GM19025 (cell line): Measurements from ENCODE around the gene PCK2.

Experiments
- ATAC-seq: cut with Tn5 transposase; IDR thresholded peaks from one replicate; pipeline ENCODE4 v1.9.1; 2021; ENCODE audit warnings: mild to moderate bottlenecking, low read depth, moderate library complexity; ENCODE audit not compliant: unreplicated experiment

Gene PCK2

DNA sequence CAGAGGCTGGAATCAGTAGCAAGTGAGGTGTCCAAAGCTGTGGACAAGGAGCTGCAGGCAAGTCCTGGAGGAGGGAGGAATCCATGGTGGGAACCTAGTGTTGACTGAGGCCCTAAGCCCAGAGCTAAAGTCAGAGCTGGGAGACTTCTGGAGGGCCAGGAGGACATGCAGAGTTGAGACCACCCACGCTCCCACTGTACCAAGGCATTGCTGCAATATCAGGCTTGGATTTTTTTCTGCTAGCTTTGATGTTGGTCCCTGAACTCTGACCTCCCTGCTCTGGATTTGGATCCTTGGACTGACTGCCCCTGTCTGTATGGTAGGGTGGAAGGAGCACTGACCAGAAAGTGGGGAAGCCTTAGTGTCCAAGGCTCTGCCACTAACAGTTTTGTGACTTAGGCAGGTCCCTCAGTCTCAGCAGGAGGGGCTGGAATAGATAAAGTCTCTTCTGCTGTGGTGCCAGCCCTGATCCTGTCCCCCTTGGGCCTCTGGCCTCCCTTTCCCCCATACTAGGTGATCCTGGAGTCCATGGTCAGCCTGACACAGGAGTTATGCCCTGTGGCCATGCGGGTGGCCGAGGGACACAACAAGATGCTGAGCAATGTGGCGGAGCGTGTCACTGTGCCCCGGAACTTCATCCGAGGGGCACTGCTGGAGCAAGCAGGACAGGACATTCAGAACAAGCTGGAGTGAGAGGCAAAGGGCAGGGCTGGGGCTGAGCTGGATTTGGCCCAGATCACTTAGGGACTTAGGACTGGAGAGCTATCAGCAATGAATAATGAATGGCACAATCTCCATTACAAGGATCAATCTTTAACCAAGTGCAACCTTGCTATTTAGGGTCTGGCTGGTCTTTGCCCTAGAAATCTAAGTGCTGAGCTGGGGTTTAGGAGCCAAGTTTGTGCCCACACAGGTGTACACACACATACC, 32.9 kb upstream of the PCK2 start:
- ATAC-seq: no peak

DNA sequence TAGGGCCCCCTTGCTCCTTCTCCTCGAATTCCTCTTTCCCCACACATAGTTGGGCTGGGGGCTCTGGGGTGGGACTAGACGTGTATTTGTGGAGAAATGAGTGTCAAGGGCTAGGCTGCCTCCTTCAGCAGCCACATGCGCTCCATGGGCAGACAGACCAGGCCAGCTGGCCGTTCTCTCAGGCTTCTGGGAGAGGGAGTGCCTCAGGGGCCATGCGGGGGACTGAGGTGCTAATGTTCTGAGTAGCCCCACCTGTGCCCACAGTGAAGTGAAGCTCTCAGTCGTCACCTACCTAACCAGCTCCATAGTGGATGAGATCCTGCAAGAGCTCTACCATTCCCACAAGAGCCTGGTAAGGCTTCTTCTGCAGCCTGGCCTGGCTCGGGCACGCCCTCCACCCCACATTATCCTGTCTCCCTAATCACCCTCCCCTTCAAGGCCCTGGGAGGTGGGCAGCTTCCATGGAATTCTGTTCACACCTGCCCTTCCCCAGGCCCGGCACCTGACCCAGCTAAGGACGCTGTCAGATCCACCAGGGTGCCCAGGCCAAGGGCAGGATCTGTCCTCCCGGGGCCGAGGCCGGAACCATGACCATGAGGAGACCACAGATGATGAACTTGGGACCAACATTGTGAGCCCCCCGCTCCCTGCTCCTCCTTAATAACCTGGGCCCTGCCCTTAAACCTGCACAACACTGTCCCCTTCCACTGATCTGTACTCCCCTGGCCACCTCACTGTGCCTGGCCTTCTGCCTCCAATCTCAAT, 31.7 kb upstream of the PCK2 start:
- ATAC-seq: no peak

DNA sequence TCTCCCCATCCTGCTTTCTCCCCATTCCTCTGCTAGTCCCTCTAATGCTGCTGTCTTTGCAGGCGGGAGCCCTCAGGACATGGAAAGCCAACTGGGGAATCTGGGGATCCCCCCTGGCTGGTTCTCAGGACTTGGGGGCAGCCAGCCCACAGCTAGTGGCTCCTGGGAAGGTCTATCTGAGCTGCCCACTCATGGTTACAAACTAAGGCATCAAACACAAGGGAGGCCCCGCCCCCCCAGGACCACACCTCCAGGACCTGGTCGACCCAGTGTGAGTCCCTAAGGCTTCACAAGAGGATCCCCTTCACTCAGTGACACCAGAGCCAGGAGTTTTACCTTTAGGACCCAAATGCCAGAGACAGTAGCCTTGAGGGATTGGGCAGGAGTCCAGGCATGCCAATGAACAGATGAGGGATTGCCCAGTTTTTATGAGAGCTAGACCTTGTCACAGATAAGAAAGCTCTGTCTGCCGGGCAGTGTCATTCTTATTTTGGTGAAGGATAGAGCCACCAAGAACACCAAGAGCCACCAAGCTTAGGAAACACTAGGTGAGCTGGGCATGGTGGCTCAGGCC, 30.8 kb upstream of the PCK2 start:
- no peak for ATAC-seq

DNA sequence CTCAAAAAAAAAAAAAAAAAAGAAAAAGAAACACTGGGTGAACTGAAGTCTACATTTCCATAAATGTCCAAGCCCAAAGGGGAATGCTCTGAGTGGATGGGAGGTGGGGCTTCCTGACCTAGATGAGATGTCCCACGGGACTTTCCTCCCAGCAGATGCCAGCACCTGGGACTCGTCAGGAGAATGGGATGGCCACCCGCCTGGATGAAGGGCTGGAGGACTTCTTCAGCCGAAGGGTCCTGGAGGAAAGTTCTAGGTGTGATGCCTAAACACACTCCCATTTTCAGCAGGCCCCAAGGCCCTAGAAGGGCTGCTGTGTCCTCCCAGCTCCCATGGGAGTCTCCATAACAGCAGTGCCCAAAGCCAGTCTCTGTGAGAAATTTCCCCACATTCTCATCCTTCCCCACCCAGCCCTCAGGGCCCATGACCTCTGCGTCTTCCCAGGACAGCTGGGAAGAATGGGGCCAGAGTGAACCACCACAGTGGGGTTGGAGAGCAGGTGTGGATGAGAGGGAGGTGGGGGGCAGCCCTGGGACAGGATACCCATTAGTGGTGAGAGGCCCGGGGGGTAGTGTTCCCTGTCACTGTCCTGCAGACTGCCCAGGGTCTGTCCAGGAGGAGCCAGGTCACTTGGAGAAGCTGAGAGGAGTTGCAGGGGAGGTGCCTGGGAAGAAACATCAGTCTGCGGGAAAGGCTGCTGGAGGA, 29.9 kb upstream of the PCK2 start:
- no peak for ATAC-seq

DNA sequence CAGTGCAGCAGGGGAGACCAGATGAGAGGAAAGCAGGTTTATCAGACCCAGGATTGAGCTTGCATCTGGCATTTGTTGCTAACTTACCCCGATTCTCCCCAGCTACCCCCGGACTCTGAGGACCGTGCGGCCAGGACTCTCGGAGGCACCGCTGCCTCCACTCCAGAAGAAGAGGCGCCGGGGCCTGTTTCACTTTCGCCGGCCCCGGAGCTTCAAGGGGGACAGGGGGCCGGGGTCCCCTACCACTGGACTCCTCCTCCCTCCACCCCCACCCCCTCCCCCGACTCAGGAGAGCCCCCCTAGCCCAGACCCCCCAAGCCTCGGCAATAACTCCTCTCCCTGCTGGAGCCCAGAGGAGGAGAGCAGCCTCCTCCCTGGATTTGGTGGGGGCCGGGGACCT, 29.3 kb upstream of the PCK2 start:
- no peak for ATAC-seq

DNA sequence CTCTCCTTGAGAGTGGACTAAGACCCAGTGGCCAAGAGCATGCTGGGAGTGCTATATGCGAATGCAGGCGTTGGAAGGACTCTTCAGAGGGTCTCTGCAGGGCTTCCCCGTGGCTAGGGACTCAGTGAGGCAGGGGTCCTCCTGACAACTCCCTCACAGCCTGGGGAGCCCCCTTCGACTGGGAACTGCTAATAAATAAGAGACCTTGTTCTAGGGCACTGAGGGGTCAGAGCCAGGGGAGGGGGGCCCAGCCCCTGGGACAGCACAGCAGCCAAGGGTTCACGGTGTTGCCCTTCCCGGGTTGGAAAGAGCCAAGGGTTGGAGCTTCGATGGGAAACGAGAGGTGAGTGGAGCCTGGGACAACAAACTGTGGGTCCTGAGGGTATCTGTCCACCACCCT, 28.7 kb upstream of the PCK2 start:
- no peak for ATAC-seq

DNA sequence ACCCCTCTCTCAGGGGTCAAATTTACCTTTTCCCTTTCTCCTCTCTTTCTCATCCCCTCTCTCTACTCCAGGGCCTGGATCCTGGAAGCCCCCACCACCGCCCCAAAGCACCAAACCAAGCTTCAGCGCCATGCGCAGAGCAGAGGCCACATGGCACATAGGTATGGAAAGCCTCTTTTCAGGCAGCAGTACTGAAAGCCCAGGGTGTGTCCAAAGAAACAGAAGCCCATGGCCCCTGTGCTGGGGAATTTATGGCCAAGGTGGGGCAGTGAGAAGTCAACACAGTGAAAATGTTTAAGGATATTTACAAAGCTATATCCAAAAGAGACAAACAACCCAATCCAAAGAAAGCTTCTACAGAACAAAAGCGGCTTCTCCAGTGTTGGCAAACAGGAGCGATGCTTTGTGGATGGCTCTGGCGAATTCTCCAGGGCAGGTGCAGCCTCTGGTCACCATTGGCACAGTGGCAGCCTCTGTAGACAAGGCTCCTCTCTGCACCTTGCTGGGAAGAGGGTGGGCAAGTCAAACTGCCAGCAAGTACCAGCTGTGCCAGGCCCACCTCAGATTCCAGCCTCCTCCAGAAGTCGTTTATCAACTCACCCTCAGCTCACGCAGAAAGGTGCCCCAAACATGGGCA, 27.5 kb upstream of the PCK2 start:
- ATAC-seq: no peak

DNA sequence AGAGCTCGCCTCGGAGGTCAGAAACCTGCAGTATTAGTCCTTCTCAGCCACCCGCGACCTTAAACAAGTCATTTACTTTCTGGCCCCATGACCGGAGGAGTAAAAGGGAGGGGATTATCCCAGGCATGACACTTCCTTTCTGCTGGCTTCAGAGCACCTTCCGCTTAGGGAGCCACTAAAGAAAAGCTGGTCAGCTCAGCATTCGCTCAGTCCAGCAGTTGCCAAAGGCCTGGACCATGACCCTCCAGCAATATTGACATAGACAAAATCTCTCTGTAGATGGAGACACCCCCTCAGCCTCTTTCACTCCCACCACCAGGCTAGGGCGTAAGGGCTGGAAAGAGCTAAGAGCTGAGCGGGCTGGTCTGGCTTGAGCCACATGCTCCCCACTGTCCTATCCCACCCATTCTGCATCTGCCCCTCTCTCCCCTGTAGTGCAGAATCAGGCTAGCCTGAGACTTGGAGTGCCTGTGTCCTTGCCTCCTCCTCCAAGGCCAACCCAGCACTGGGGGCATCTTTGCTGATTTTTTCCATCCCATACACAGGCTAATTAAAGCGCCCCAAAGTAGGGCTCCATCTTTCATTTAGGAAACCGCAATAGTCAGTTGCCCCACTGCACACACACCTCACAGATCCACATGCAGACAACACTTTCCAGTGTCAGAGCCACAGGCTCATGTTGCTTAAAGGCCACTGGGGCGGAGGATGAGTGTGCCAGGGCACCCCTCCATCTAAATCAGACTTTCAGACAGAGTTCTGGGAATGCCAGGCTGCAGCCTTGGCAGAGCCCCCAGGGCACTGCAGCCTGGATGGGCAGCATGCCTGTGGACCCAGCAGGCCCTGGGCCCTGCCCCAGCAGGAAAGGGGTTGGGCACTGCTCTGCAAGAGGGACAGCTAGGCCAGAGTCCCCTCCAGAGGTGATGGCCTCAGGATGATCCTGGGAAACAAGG, 26.7 kb upstream of the PCK2 start:
- no peak for ATAC-seq

DNA sequence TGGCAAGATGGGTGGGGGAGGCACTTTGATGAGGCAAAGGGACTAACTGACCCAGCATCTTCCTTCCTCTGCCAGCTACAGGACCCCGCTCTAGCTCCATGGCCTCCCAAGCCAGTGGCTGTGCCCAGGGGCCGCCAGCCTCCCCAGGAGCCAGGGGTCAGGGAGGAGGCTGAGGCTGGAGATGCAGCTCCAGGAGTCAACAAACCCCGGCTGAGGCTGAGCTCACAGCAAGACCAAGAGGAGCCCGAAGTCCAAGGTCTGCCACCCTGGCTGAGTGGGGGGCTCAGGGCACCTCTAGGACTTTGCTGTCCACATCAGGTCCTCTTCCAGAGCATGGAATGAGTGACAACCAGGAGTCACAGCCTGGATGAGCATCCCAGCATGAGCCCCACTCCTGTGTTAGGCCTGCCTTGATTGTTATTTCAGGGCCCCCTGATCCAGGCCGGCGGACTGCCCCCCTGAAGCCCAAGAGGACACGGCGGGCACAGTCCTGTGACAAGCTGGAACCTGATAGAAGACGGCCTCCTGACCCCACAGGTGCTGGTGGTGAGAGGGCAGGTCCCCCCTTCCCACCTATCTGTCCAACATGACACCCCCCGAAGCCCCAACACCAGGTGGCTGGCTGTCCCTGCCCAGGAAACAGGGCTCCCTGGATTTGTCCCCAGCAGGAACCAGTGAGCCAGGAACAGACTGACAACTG, 25.2 kb upstream of the PCK2 start:
- no peak for ATAC-seq

DNA sequence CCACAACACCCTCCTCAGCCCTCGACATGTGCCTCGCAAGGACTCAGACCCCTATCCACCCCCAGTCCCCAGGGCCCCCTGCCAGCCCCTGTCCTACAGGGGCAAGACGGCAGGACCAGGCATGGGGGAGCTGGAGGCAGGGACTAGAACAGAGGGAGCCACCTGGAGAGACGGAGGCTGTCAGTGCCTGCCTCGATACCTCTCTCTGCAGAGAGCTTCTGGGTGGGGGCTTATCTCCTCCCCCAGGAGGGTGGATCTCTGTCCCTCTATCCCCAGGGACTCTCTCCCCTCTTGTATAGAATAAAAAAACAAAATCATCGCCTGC, 24.7 kb upstream of the PCK2 start:
- no peak for ATAC-seq

DNA sequence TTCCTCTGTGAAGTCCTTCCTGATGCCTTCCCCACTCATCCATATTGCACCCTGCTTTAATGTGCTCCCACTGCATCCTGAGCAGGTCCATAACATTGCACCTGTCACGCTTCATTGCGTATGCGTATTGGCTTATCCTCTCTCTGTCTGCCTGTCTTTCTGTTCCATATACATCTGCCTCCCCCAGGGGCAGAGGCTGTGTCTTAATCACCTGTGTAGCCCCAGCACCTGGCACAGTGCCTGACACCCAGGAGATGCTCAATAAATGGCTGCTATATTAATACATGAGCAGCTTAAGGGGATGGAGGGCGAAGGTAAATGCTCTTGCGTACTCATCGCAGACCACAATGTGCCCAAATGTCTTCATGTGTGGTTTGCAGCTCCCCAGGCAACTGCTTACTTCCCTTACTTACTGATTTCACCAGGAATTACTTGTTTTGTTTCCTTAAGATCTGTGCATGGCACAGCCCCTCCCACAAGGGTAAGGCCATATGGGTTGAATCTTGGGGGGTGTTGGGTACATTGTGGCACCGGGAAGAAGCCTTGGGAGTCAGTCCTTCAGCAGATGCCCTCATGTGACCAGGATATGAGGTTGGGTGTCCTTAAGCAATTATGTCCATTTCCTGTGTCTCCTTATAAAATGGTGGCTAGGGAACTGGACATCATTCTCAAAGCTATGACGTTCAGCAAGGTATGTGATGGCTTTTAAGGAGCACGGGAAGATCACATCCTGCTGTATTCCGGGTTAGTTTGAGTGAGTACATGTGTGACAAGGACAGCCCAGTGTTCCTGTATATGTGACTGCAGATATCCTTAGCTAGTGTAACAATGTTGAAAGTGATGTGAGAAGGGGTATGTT, 23.6 kb upstream of the PCK2 start:
- no peak for ATAC-seq

DNA sequence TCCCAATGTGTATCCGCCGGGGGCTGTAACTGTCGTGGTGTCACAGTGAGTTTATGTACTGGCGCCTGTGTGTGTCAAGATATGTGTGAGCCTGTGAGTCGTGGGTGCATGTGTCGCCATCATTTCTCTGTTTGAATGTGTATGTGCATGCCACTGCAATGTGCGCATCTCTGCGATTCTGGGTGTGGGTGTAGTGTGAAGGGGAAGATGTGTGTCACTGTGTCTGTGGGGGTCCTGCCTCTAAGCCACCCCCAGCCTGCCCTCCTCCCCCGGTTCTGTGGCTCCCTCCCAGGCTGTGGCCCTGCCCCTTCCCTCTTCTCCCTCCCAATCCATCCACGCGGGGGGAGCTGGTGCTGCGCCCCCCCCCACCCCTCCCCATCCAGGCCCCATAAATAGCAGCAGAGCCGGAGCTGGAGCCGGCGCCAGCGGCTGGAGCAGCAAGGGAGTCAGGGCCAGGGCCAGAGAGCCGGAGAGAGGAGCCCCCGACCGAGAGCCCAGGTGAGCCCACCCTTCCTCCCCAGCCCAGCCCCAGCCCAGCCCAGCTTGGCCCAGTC, 22.9 kb upstream of the PCK2 start, which contains the start of gene CPNE6:
Gene CPNE6, plus strand, starts transcription at position 419 of the 554 bp plus-strand sequence. CDS start 1,375 bp downstream, outside the sequence.
- ATAC-seq: no peak

DNA sequence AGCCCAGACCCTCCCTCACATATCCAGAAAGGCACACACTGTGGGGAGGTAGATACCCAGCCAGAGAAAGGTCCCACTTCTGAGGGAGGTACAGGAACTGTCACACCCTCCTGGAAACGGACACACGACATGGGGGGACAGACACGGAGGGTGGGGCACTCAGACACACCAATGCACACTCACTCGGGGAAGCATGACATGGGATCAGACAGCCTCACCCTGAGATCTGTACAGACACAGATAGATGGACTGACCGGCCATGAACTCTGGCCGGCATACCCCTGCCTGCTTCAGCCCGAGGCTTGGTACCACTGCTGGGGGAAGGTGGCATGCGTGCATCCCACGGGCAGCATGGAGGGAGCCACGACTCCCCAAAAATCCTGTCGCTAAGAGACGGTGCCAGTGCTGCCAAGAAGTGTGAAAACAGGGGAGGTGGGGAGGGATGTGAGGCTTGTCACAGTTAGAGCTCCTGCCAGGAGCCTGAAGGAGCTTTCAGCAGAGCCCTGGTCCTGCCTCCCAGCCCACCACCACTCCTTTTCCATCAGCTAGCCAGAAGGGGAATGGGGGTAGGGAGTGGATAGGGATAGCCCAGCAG, 22.2 kb upstream of the PCK2 start:
- ATAC-seq: no peak

DNA sequence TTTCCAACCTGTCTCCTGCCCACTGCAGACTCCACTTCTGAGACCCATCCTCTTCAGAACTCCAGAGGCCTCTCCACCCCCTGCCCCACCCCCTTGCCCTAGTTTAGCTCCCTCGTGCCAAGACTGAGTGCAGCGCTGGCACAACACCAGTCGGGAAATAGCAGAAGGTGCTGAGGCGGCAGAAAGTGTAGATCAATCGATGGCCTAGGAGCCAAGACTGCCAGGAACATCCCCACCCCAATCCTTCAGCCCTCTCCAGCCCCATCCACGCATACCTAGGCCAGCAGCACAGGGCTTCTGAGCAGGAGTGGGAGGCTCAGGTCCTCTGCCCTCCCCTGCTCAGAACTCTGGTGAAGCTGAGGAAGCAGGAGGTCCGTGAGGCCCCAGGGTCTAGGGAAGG, 21.7 kb upstream of the PCK2 start:
- no peak for ATAC-seq

DNA sequence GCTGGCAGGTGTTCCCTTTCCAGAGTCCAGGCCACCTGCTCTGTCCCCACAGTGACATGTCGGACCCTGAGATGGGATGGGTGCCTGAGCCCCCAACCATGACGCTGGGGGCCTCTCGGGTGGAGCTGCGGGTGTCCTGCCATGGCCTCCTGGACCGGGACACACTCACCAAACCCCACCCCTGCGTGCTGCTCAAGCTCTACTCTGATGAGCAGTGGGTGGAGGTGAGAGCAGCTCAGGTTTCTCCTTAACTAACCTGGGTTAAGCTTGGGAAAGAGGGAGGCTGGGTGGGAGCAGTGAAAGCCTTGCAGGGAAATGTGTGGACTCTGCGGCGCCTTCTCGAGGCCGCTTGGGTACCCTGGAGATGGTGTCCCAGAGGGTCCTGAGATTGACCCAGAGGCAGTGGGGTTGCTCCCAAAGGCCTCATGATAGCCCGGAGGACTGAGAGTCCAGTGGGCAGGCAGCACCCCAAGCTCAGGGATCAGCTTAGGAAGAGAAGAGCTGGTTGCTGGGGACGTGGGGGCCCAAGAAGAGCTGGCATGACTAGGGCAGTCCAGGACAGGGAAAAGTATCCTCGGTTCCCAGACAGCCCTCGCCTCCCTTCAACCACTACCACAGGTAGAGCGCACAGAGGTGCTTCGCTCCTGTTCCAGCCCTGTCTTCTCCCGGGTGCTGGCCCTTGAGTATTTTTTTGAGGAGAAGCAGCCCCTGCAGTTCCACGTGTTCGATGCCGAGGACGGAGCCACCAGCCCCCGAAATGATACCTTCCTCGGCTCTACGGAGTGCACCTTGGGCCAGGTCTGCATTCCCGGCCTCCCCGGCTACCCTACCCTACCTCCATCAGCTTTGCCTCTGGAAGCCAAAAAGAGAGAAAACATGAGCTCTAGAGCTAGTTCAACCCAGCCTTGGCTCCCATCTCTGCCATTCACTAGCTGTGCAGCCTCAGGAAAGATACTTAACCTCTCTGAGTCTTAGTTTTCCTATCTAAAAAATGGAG, 20.9 kb upstream of the PCK2 start:
- no peak for ATAC-seq
